ENCODE measurements around the gene GPR27.

The GPR27 gene

DNA sequence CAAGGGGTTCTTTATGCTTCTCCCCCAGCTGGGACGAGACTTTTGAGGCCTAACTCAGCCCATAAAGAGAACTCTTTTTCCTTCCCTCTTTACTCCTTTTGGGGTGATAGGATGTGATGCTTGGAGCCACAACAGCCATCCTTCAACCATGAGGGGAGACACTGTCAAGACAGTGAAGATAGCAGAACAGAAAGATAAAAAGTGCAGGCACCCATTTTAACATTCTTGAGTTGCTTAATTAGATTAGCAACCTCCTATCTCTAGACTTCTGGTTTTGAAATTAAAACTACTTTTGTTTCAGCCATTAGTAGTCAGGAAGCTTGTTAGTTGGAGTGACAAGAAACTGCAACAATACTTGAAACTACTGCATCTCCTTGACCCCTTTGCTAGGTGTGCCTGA lies 6.5 kb downstream of the GPR27 start:
- no peak for TF ChIP-seq FOXP2 (optimal IDR thresholded peaks at IDR 0.05; ENCODE audit: borderline replicate concordance, extremely low read depth, extremely low read length, insufficient read depth)
- no peak for TF ChIP-seq POLR2AphosphoS5 (IDR thresholded peaks at IDR 0.05; ENCODE audit: low read depth, low read length)
- TF ChIP-seq TAF1 (IDR thresholded peaks at IDR 0.05; ENCODE audit: borderline replicate concordance, insufficient read depth, low read length) = no peak
- no peak for TF ChIP-seq SIN3A (IDR thresholded peaks at IDR 0.05; ENCODE audit: borderline replicate concordance, insufficient read depth, low read length)
- TF ChIP-seq, protein P1, sequence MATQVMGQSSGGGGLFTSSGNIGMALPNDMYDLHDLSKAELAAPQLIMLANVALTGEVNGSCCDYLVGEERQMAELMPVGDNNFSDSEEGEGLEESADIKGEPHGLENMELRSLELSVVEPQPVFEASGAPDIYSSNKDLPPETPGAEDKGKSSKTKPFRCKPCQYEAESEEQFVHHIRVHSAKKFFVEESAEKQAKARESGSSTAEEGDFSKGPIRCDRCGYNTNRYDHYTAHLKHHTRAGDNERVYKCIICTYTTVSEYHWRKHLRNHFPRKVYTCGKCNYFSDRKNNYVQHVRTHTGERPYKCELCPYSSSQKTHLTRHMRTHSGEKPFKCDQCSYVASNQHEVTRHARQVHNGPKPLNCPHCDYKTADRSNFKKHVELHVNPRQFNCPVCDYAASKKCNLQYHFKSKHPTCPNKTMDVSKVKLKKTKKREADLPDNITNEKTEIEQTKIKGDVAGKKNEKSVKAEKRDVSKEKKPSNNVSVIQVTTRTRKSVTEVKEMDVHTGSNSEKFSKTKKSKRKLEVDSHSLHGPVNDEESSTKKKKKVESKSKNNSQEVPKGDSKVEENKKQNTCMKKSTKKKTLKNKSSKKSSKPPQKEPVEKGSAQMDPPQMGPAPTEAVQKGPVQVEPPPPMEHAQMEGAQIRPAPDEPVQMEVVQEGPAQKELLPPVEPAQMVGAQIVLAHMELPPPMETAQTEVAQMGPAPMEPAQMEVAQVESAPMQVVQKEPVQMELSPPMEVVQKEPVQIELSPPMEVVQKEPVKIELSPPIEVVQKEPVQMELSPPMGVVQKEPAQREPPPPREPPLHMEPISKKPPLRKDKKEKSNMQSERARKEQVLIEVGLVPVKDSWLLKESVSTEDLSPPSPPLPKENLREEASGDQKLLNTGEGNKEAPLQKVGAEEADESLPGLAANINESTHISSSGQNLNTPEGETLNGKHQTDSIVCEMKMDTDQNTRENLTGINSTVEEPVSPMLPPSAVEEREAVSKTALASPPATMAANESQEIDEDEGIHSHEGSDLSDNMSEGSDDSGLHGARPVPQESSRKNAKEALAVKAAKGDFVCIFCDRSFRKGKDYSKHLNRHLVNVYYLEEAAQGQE (IDR thresholded peaks at IDR 0.05; ENCODE audit: insufficient read depth in 1 of 2, low read depth in 2 of 2, low read length in 2 of 2) = no peak

DNA sequence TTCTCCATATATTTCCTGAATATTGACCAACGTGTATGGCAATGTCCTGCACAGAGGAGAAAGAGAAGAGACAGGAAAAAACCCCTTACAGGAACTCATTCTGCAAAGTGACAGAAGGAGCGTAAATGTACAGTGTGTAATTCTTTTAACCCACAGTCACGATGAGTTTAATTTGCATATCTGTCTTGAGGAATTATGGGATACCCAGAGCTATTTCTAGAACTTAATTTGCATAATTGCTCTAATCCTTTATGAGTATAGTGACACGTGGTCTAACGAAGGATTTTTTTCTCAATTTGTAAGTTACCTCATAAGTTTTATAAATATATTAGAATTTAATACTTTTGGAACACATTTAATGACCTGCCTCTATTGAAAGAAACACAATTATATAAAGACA lies 9.8 kb downstream of the GPR27 start:
- no peak for TF ChIP-seq POLR2AphosphoS5 (IDR thresholded peaks at IDR 0.05; ENCODE audit: low read depth, low read length)
- TF ChIP-seq SIN3A (IDR thresholded peaks at IDR 0.05; ENCODE audit: borderline replicate concordance, insufficient read depth, low read length) = no peak
- TF ChIP-seq, protein P1 (IDR thresholded peaks at IDR 0.05; ENCODE audit: insufficient read depth in 1 of 2, low read depth in 2 of 2, low read length in 2 of 2) = no peak
- TF ChIP-seq TAF1 (IDR thresholded peaks at IDR 0.05; ENCODE audit: borderline replicate concordance, insufficient read depth, low read length) = no peak
- TF ChIP-seq FOXP2 (optimal IDR thresholded peaks at IDR 0.05; ENCODE audit: borderline replicate concordance, extremely low read depth, extremely low read length, insufficient read depth) = no peak

DNA sequence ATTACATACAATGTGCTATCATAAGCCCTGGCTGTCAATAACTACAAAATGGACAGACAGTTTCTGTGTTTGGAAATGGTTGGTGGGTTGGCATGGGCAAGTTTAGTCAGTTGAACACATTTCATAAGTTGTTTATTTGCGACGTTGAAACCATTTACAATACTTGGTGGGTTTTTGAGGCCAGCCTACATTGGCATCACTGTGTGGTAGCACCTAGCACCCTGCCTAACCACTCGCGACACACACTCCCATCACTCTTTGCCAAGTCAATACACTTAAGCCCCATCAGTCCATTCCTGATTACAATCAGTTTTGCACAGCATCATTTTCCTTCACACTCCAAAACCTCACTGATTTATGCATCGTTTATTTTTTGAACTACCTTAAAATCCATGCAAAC lies 17.5 kb downstream of the GPR27 start:
- TF ChIP-seq FOXP2 (optimal IDR thresholded peaks at IDR 0.05; ENCODE audit: borderline replicate concordance, extremely low read depth, extremely low read length, insufficient read depth) (no peak), SIN3A (IDR thresholded peaks at IDR 0.05; ENCODE audit: borderline replicate concordance, insufficient read depth, low read length) (no peak), POLR2AphosphoS5 (IDR thresholded peaks at IDR 0.05; ENCODE audit: low read depth, low read length) (no peak), TAF1 (IDR thresholded peaks at IDR 0.05; ENCODE audit: borderline replicate concordance, insufficient read depth, low read length) (no peak)
- TF ChIP-seq, protein P1 (IDR thresholded peaks at IDR 0.05; ENCODE audit: insufficient read depth in 1 of 2, low read depth in 2 of 2, low read length in 2 of 2) = no peak

DNA sequence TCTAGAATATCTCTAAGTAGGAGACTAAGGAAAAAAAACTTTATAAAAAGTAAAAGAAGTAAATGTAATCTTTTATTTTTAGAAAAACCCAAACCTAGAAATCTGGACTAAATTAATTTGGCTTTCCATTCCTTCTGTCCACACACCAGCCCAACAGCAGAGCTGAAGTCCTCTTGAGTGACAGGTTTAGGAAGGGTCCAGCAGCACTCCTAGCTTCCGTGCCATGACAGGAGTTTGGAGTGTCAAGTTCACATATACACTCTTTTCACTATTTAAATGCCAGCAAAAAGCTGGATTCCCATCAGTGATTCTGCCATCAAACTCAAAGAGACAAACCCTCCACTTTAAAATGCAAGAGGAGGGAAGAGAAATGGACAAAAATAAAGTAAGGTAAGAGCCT lies 18.2 kb downstream of the GPR27 start:
- no peak for TF ChIP-seq POLR2AphosphoS5 (IDR thresholded peaks at IDR 0.05; ENCODE audit: low read depth, low read length)
- TF ChIP-seq FOXP2 (optimal IDR thresholded peaks at IDR 0.05; ENCODE audit: borderline replicate concordance, extremely low read depth, extremely low read length, insufficient read depth) = no peak
- no peak for TF ChIP-seq SIN3A (IDR thresholded peaks at IDR 0.05; ENCODE audit: borderline replicate concordance, insufficient read depth, low read length)
- TF ChIP-seq TAF1 (IDR thresholded peaks at IDR 0.05; ENCODE audit: borderline replicate concordance, insufficient read depth, low read length) = no peak
- TF ChIP-seq, protein P1 (IDR thresholded peaks at IDR 0.05; ENCODE audit: insufficient read depth in 1 of 2, low read depth in 2 of 2, low read length in 2 of 2) = no peak

DNA sequence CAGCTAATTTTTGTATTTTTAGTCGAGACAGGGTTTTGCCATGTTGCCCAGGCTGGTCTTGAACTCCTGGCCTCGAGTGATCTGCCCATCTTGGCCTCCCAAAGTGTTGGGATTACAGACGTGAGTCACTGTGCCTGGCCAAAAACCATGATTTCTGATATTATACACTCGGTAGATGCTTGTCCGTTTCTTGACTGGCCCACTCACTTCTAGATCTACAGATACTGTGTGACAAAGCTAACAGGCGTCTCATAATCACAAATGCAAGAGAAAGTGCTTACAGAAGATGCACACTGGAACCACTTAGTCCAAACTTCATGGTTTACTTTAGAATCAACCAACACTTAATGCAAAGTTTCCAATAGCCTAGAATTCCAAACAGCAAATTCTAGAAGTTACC lies 22.9 kb downstream of the GPR27 start:
- no peak for TF ChIP-seq POLR2AphosphoS5 (IDR thresholded peaks at IDR 0.05; ENCODE audit: low read depth, low read length)

Measured in PFSK-1 (cell line).